Stimulated activated CD8-positive, alpha-beta memory T cell treated with anti-CD3 and anti-CD28 coated beads, Interleukin-15, amount 100 ng/mL, for 48 hours (primary cell): Measurements from ENCODE around the gene TMEM132D.
"Not testable (repeated sequence)": the region's sequence is repeated elsewhere in the genome, so short reads cannot be mapped to it uniquely, and the experiment has no call there.

ENCODE experiments used
- DNase-seq, 2 donors: peaks; one replicate each; pipeline ENCODE4 v3.0.0-alpha.2; 2020; ENCODE audit warnings: low read depth in 2 of 2

The TMEM132D gene

GRCh38 chr12:129903956-129904829 is at the start of gene TMEM132D:
TSS of gene TMEM132D (minus strand) at chr12:129904025.
- DNase-seq, result no peak

GRCh38 chr12:129949651-129950050 is 45.8 kb upstream of the TMEM132D start:
- no peak for DNase-seq

GRCh38 chr12:129941618-129942017 is 37.8 kb upstream of the TMEM132D start:
- DNase-seq, result no peak

GRCh38 chr12:129938089-129938488 is 34.3 kb upstream of the TMEM132D start:
- DNase-seq, result no peak

- no peak for DNase-seq
Measured at GRCh38 chr12:129937426-129937825, 33.6 kb upstream of the TMEM132D start.

GRCh38 chr12:129928643-129929042 is 24.8 kb upstream of the TMEM132D start:
- DNase-seq, result no peak

GRCh38 chr12:129927316-129927900 is 23.6 kb upstream of the TMEM132D start:
- no peak for DNase-seq

- DNase-seq, result no peak
Measured at GRCh38 chr12:129911428-129912049, 7.7 kb upstream of the TMEM132D start.

GRCh38 chr12:129909051-129910020 is 5.5 kb upstream of the TMEM132D start:
- no peak for DNase-seq

- no peak for DNase-seq
Measured at GRCh38 chr12:129903092-129903945, 506 bp downstream of the TMEM132D start.

- no peak for DNase-seq
Measured at GRCh38 chr12:129902371-129903091, 1.3 kb downstream of the TMEM132D start.

GRCh38 chr12:129901254-129901653 is 2.6 kb downstream of the TMEM132D start:
- DNase-seq, result no peak

- DNase-seq, result no peak
Measured at GRCh38 chr12:129900306-129900705, 3.5 kb downstream of the TMEM132D start.

- not testable (repeated sequence) for DNase-seq
Measured at GRCh38 chr12:129899045-129899444, 4.8 kb downstream of the TMEM132D start.

- no peak for DNase-seq
Measured at GRCh38 chr12:129893691-129894090, 10.1 kb downstream of the TMEM132D start.

GRCh38 chr12:129887101-129887500 is 16.7 kb downstream of the TMEM132D start:
- no peak for DNase-seq

- DNase-seq, result no peak
Measured at GRCh38 chr12:129886541-129886940, 17.3 kb downstream of the TMEM132D start.

GRCh38 chr12:129885287-129885686 is 18.5 kb downstream of the TMEM132D start:
- no peak for DNase-seq

- no peak for DNase-seq
Measured at GRCh38 chr12:129877411-129877810, 26.4 kb downstream of the TMEM132D start.

- DNase-seq, result no peak
Measured at GRCh38 chr12:129873833-129874208, 30.0 kb downstream of the TMEM132D start.
